K562 (cell line): ENCODE data around the gene TIFAB. TPM values are rescaled to one million over a fixed set of nuclear protein-coding genes. Genes with fewer than 3 reads are reported as not detected.

Experiments used
- ARNT ChIP-seq, 2 experiments: fragments of 450-650 bp; IDR thresholded peaks; 2 replicates each; pipeline ENCODE4 v1.6.1; 2016; ENCODE audit warnings: mild to moderate bottlenecking in 1 of 2
- CEBPG ChIP-seq, 3 experiments: fragments of 200-800 bp in 1 of 3; sonication (Bioruptor generic) in 1 of 3; sonication (generic) in 1 of 3; formaldehyde crosslinking in 1 of 3; IDR thresholded peaks in 2 of 3; conservative IDR thresholded peaks in 1 of 3; 2 replicates each; pipeline versions ENCODE4 v1.6.1 to v1.8.0; 2016 to 2022; ENCODE audit warnings: missing compliant biosample characterization in 2 of 3, missing genetic modification characterization in 2 of 3, mild to moderate bottlenecking in 1 of 3, missing genetic modification reagents in 1 of 3
- CREBBP ChIP-seq: IDR thresholded peaks from one replicate; pipeline ENCODE4 v1.6.1; 2012; ENCODE audit warnings: low read depth, mild to moderate bottlenecking, control low read depth, inconsistent platforms, low read length
- EP300 ChIP-seq: IDR thresholded peaks from 2 replicates; pipeline ENCODE4 v1.6.1; 2012; ENCODE audit warnings: low read length, improper control_type of control experiment
- ETV5 ChIP-seq: sonication (generic); formaldehyde crosslinking; IDR thresholded peaks from 2 replicates; pipeline ENCODE4 v1.4.0; 2020; ENCODE audit warnings: low read depth, mild to moderate bottlenecking, missing genetic modification reagents
- FOXP4 ChIP-seq: sonication (generic); formaldehyde crosslinking; IDR thresholded peaks from 2 replicates; pipeline ENCODE4 v1.8.0; 2022; ENCODE audit warnings: mild to moderate bottlenecking, missing genetic modification reagents, borderline replicate concordance
- GATA2 ChIP-seq: sonication (generic); formaldehyde crosslinking; IDR thresholded peaks from 2 replicates; pipeline ENCODE4 v1.4.0; 2020; ENCODE audit warnings: mild to moderate bottlenecking, missing genetic modification reagents
- HBP1 ChIP-seq: fragments of 450-650 bp; formaldehyde crosslinking; IDR thresholded peaks from 2 replicates; pipeline ENCODE4 v1.4.0; 2022; ENCODE audit warnings: missing genetic modification characterization
- HDAC2 ChIP-seq: fragments of 450-650 bp; IDR thresholded peaks from 2 replicates; pipeline ENCODE4 v1.6.1; 2016; ENCODE audit warnings: mild to moderate bottlenecking
- L3MBTL2 ChIP-seq: fragments of 450-650 bp; IDR thresholded peaks from 2 replicates; pipeline ENCODE4 v1.6.1; 2016; ENCODE audit warnings: mild to moderate bottlenecking, moderate library complexity
- RAD21 ChIP-seq, 2 experiments: fragments of 250-450 bp in 1 of 2; fragments of 450-650 bp in 1 of 2; sonication (Bioruptor Pico) in 1 of 2; formaldehyde crosslinking in 1 of 2; IDR thresholded peaks in 1 of 2; conservative IDR thresholded peaks in 1 of 2; 2 replicates each; pipeline versions ENCODE4 v1.4.0 to v1.8.0; 2020 to 2022; ENCODE audit warnings: mild to moderate bottlenecking in 2 of 2, moderate library complexity in 1 of 2
- RAD51 ChIP-seq: fragments of 450-650 bp; IDR thresholded peaks from 2 replicates; pipeline ENCODE4 v1.7.1; 2016; ENCODE audit warnings: low read depth, mild to moderate bottlenecking, borderline replicate concordance
- RBM22 ChIP-seq: fragments of 200-400 bp; formaldehyde crosslinking; IDR thresholded peaks from 2 replicates; pipeline ENCODE4 v1.6.1; 2018; ENCODE audit warnings: low read length, low read depth; ENCODE audit not compliant: poor library complexity, severe bottlenecking
- RREB1 ChIP-seq: fragments of 250-450 bp; sonication (Bioruptor Pico); IDR thresholded peaks from 2 replicates; pipeline ENCODE4 v1.4.0; 2020
- ZBTB34 ChIP-seq: fragments of 250-450 bp; sonication (Bioruptor Pico); IDR thresholded peaks from 2 replicates; pipeline ENCODE4 v1.8.0; 2021; ENCODE audit warnings: mild to moderate bottlenecking, moderate library complexity
- ZNF316 ChIP-seq: fragments of 450-650 bp; IDR thresholded peaks from 2 replicates; pipeline ENCODE4 v1.6.1; 2016
- ZNF707 ChIP-seq: fragments of 250-450 bp; sonication (Bioruptor Pico); conservative IDR thresholded peaks from 2 replicates; pipeline ENCODE4 v1.8.0; 2022; ENCODE audit warnings: inconsistent platforms, mild to moderate bottlenecking, moderate library complexity
- polyA plus RNA-seq, 8 experiments: library from polyadenylated mRNA; depleted of rRNA in 4 of 8; stranded (reverse) in 5 of 8; unstranded in 3 of 8; fragments of >200 nt; fragmentation: Nextera tagmentation in 2 of 8; fragmentation: Illumina TruSeq in 1 of 8; extraction: Ambion mirVana in 2 of 8; extraction: Trizol in 1 of 8; gene quantifications; 2 replicates each; pipeline versions ENCODE4 v1.2.1 to v1.2.3, GENCODE V29; 2011 to 2014; ENCODE audit warnings: inconsistent platforms in 1 of 8, missing spikeins in 1 of 8
- total RNA-seq, 7 experiments: library from RNA; depleted of rRNA in 6 of 7; stranded (reverse); fragments of >200 nt in 6 of 7; fragmentation: Illumina TruSeq in 2 of 7; extraction: Trizol in 2 of 7; gene quantifications; 2 replicates each; pipeline versions ENCODE4 v1.2.1 to v1.2.3, GENCODE V29; 2011 to 2021; ENCODE audit warnings: low replicate concordance in 1 of 7

The TIFAB gene
- total and polyA plus RNA-seq, 9 of the 15 experiments (the other 6 are each of a cell fraction or from before 2014, with no cell fraction given): not detected

GRCh38 chr5:135481387-135481786 is 29.2 kb upstream of the TIFAB start (continued):
- peak in 1 of 2 experiments; percentile 44; a peak in 2 of 4 replicates for TF ChIP-seq ARNT (IDR thresholded peaks at IDR 0.05)
- TF ChIP-seq RBM22: no peak
- TF ChIP-seq ZNF707: no peak
- TF ChIP-seq RAD21 (CRISPR knock-in tag; conservative IDR thresholded peaks at IDR 0.05 in 1 of 2, IDR thresholded peaks at IDR 0.05 in 1 of 2): no peak
- peak; percentile 72; the same call in 1 of the 2 replicates for TF ChIP-seq EP300
- TF ChIP-seq CREBBP: no peak
- no peak for TF ChIP-seq ZNF316
- peak; percentile 78 for TF ChIP-seq ETV5 (CRISPR knock-in tag)
- TF ChIP-seq FOXP4 (CRISPR knock-in tag): no peak
- peak; percentile 44; the same call in 1 of the 2 replicates for TF ChIP-seq HBP1 (CRISPR knock-in tag)
- no peak for TF ChIP-seq CEBPG (CRISPR knock-in tag; IDR thresholded peaks at IDR 0.05)
- no peak for TF ChIP-seq CEBPG (tag; conservative IDR thresholded peaks at IDR 0.05 in 1 of 2, IDR thresholded peaks at IDR 0.05 in 1 of 2)
- peak; percentile 45; the same call in 1 of the 2 replicates for TF ChIP-seq RREB1
- TF ChIP-seq ZBTB34 (CRISPR knock-in tag): no peak
- no peak for TF ChIP-seq RAD51
- peak; percentile 92 for TF ChIP-seq GATA2 (CRISPR knock-in tag)
- peak; percentile 71 for TF ChIP-seq L3MBTL2
- peak; percentile 86 for TF ChIP-seq HDAC2
